AG09309 (cell line): ENCODE measurements around the gene DNAJC25.

ENCODE experiments used
- DNase-seq: peaks from one replicate; pipeline ENCODE4 v3.0.0-alpha.2; 2010; ENCODE audit warnings: low read depth
- H3K4me3 ChIP-seq: 2 replicates; pipeline ENCODE4 v1.5.1; 2011; ENCODE audit warnings: mild to moderate bottlenecking, low read depth, low read length, moderate library complexity; ENCODE audit not compliant: control insufficient read depth
- TF ChIP-seq, protein P1 (sequence below): IDR thresholded peaks from 2 replicates; pipeline ENCODE4 v1.5.1; 2011; ENCODE audit warnings: mild to moderate bottlenecking, low read depth, low read length, inconsistent platforms; ENCODE audit not compliant: insufficient read depth, control insufficient read depth; ENCODE audit errors: missing control alignments

Gene DNAJC25

DNA sequence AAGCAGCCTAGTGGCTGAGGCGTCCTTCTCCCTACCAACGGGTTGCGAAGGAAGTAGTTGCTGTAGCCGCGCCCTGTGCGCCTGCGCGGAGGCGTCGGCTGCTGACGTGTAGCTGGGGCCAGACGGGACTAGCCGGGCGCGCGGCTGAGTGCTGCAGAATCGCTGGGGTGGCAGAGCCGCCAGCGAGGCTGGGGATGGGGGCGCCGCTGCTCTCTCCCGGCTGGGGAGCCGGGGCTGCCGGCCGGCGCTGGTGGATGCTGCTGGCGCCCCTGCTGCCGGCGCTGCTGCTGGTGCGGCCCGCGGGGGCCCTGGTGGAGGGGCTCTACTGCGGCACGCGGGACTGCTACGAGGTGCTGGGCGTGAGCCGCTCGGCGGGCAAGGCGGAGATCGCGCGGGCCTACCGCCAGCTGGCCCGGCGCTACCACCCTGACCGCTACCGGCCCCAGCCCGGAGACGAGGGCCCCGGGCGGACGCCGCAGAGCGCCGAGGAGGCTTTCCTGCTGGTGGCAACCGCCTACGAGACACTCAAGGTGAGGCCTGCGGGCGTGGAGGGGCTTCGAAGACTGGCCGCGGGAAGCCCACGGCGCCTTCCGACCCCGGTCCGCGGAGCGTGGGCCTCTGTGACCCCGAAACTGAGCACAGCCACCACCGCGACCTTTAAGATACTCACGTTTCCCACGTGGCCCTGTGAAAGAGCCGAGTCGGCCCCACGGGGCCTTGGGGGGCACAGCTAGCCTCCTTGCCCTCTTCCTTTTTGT lies at the start of gene DNAJC25:
Gene DNAJC25 (plus strand): TSS at position 121 of the 758 bp plus-strand sequence. CDS start 74 bp downstream, at position 195.
- H3K4me3 ChIP-seq, result peak within 1 kb of the TSS; percentile 85
- DNase-seq, result peak; percentile 96
- TF ChIP-seq, protein P1, sequence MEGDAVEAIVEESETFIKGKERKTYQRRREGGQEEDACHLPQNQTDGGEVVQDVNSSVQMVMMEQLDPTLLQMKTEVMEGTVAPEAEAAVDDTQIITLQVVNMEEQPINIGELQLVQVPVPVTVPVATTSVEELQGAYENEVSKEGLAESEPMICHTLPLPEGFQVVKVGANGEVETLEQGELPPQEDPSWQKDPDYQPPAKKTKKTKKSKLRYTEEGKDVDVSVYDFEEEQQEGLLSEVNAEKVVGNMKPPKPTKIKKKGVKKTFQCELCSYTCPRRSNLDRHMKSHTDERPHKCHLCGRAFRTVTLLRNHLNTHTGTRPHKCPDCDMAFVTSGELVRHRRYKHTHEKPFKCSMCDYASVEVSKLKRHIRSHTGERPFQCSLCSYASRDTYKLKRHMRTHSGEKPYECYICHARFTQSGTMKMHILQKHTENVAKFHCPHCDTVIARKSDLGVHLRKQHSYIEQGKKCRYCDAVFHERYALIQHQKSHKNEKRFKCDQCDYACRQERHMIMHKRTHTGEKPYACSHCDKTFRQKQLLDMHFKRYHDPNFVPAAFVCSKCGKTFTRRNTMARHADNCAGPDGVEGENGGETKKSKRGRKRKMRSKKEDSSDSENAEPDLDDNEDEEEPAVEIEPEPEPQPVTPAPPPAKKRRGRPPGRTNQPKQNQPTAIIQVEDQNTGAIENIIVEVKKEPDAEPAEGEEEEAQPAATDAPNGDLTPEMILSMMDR, result peak; percentile 3

DNA sequence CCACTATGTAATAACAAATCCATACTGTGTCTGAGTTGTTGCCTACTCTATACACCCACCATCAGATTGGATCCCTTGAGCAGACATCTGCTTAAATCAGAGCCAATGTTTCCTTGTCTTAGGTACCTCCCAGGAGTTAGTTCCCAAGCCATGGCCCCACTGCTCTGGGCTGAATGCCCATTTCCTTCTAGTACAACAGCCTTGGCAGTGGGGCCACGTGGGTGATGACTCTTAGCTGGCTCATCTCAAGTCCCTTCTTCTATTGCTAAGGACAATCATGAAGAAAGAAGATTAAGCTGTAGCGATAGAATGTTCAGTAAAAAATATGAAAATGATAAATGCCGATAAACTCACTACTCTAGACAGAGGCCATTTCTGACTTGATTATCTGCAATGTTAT lies 48.2 kb upstream of the DNAJC25 start:
- no peak for DNase-seq
- H3K4me3 ChIP-seq, result no peak overlapping the region
- TF ChIP-seq, protein P1, result no peak

DNA sequence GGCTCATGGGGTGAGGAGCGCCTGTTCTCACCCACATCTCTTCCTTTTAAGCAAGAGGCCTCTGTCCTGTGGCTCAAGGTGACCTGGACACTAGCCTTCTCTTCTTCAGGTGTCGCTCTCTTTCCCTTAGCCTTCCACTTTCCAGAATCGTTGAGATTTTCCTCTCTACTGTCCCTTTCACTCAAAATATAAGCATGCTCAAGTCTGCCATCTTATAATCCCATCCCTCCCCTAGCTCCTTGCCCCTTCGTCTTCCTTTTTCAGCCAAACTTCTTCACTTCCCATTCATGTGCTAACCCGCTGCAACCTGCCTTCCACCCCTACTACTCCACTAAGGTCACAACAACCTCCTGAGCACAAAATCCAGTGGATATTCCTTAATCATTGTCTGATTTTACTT lies 44.8 kb upstream of the DNAJC25 start:
- TF ChIP-seq, protein P1, result no peak
- DNase-seq, result no peak
- no peak overlapping the region for H3K4me3 ChIP-seq

DNA sequence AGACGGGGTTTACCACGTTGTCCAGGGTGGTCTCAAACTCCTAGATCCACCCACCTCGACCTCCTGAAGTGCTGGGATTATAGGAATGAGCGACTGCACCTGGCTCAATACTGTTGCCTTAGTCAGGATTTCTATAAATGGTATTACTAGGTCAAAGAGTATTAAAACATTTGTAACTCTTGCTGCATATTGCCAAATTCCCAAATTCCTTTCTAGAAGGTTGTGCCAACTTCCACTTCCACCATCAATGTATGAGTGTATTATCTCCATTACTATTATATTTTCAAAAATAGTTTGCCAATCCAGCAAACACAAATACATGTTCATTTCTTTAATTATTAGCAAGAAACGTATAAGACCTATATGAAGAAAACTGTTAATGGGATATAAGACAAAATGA lies 42.3 kb upstream of the DNAJC25 start:
- H3K4me3 ChIP-seq, result no peak overlapping the region
- TF ChIP-seq, protein P1, result no peak
- DNase-seq, result no peak

DNA sequence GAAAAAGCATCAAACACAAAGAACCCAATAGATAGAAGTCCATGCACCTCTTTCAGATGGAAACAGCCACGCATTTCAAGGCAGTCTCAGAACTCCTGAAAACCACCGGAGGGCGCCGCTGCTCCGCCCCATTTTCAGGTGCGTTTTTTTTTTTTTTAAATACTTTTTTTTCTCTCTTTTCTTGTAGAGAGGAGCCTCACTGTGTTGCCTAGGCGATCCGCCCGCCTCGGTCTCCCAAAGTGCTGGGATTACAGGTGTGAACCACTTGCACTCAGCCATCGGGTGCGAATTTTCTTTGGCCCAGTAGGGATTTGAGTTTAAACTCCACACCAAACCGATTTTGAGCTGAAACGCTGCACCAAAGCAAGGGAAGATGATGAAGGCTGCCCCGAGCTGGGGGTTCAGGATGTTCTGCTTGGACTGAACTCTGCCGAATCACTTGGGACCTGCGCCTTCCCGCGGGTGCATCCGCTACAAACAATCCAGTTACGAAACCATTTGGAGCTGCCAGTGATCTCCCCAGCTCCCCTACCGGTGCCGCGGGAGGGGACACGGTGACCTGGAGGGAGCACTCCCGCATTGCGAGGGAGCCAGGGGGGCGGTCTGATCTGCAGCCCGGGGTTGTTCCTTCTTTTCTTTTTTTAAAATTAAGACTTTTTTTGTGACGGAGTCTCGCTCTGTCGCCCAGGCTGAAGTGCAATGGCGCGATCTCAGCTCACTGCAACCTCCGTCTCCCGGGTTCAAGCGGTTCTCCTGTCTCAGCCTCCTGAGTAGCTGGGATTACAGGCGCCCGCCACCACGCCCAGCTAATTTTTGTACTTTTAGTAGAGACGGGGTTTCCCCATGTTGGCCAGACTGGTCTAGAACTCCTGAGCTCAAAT lies 33.0 kb upstream of the DNAJC25 start:
- no peak for DNase-seq
- TF ChIP-seq, protein P1, result peak; percentile 76
- H3K4me3 ChIP-seq, result peak overlapping the region; percentile 73

DNA sequence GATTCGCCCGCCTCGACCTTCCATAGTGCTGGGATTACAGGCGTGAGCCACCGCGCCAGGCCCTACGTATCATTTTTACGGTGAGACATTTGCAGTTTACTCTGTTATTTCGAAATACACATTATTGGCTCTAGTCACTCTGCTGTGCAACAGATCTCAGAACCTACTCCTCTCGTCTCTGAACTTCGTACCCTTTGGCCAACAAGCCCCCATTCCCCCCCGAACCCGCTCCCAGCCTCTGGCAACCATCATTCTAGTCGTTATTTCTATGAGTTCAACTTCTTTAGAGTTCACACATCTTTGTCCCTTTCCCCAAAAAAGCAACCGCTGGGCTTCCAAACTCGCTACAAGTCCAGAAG lies 32.4 kb upstream of the DNAJC25 start:
- peak overlapping the region; percentile 73 for H3K4me3 ChIP-seq
- TF ChIP-seq, protein P1, result no peak
- no peak for DNase-seq
